GM23338 (cell line): ENCODE measurements around the gene COMMD4. TPM values are rescaled to one million over a fixed set of nuclear protein-coding genes. Genes with fewer than 3 reads are reported as not detected.

Experiments used
- ATAC-seq: fragments of 200-7000 bp; cut with Tn5 transposase; 3 replicates; pipeline ENCODE4 v1.9.1; 2020
- DNase-seq: peaks from one replicate; pipeline ENCODE4 v3.0.0-alpha.2; 2015; ENCODE audit warnings: low spot score
- H2AFZ ChIP-seq: fragments of 200-600 bp; sonication (generic); 2 replicates; pipeline ENCODE4 v1.8.0; 2016; ENCODE audit warnings: antibody characterized with exemption, mild to moderate bottlenecking, moderate library complexity
- H3F3A ChIP-seq: fragments of 200-600 bp; sonication (generic); replicated peaks from 2 replicates; pipeline ENCODE4 v1.8.0; 2017; ENCODE audit warnings: antibody characterized with exemption, mixed run types, low read depth
- H3K27ac ChIP-seq: fragments of 200-600 bp; sonication (generic); 2 replicates; pipeline ENCODE4 v1.6.1; 2016; ENCODE audit warnings: low read depth
- H3K27me3 ChIP-seq: fragments of 200-600 bp; sonication (generic); 2 replicates; pipeline ENCODE4 v1.8.0; 2016; ENCODE audit warnings: mild to moderate bottlenecking, mixed run types, moderate library complexity; ENCODE audit not compliant: insufficient read depth
- H3K36me3 ChIP-seq: fragments of 200-600 bp; sonication (generic); 2 replicates; pipeline ENCODE4 v1.8.0; 2016; ENCODE audit warnings: mild to moderate bottlenecking; ENCODE audit not compliant: insufficient read depth
- H3K4me1 ChIP-seq: fragments of 200-600 bp; sonication (generic); 2 replicates; pipeline ENCODE4 v1.8.0; 2016; ENCODE audit warnings: mild to moderate bottlenecking, moderate library complexity; ENCODE audit not compliant: insufficient read depth
- H3K4me2 ChIP-seq: fragments of 200-600 bp; sonication (generic); 2 replicates; pipeline ENCODE4 v1.7.1; 2017; ENCODE audit warnings: mixed run types
- H3K4me3 ChIP-seq: fragments of 200-600 bp; sonication (generic); 2 replicates; pipeline ENCODE4 v1.6.1; 2016; ENCODE audit warnings: mixed run types
- H3K79me2 ChIP-seq: fragments of 200-600 bp; sonication (generic); replicated peaks from 2 replicates; pipeline ENCODE4 v1.8.0; 2017; ENCODE audit warnings: mild to moderate bottlenecking; ENCODE audit not compliant: insufficient read depth
- H3K9me2 ChIP-seq: fragments of 200-600 bp; sonication (generic); 2 replicates; pipeline ENCODE4 v1.8.0; 2017; ENCODE audit not compliant: insufficient read depth
- H4K20me1 ChIP-seq: fragments of 200-600 bp; sonication (generic); replicated peaks from 2 replicates; pipeline ENCODE4 v1.8.0; 2017; ENCODE audit warnings: mild to moderate bottlenecking; ENCODE audit not compliant: insufficient read depth
- H3K27ac Mint-ChIP-seq: 2 replicates; pipeline ENCODE4 v1.8.0; 2020; ENCODE audit warnings: inconsistent platforms, mild to moderate bottlenecking, moderate library complexity, mixed read lengths
- H3K27me3 Mint-ChIP-seq: 3 replicates; pipeline ENCODE4 v1.8.0; 2022; ENCODE audit warnings: low read depth, mild to moderate bottlenecking, moderate library complexity, mixed read lengths, inconsistent platforms; ENCODE audit not compliant: insufficient read depth, poor library complexity
- H3K36me3 Mint-ChIP-seq: 3 replicates; pipeline ENCODE4 v1.8.0; 2021; ENCODE audit warnings: low read depth, mild to moderate bottlenecking, inconsistent platforms, moderate library complexity, mixed read lengths
- H3K4me1 Mint-ChIP-seq: 3 replicates; pipeline ENCODE4 v1.8.0; 2020; ENCODE audit warnings: mild to moderate bottlenecking, inconsistent platforms, mixed read lengths
- H3K4me3 Mint-ChIP-seq: 3 replicates; pipeline ENCODE4 v1.8.0; 2021; ENCODE audit warnings: moderate library complexity, mild to moderate bottlenecking, inconsistent platforms, mixed read lengths
- H3K9me3 Mint-ChIP-seq: 3 replicates; pipeline ENCODE4 v1.8.0; 2020; ENCODE audit warnings: moderate library complexity, mild to moderate bottlenecking, inconsistent platforms, mixed read lengths
- CREB1 ChIP-seq: fragments of 250-450 bp; sonication (Bioruptor Pico); IDR thresholded peaks from 2 replicates; pipeline ENCODE4 v1.5.0; 2020; ENCODE audit warnings: low read depth, mild to moderate bottlenecking, moderate library complexity
- CTCF ChIP-seq, 2 experiments: fragments of 200-600 bp in 1 of 2; sonication (generic) in 1 of 2; conservative IDR thresholded peaks; 2 replicates each; pipeline versions ENCODE4 v1.5.1 to v1.6.1; 2016 to 2017; ENCODE audit warnings: antibody characterized with exemption in 2 of 2, low read depth in 2 of 2, mild to moderate bottlenecking in 2 of 2, moderate library complexity in 1 of 2
- EZH2 ChIP-seq: fragments of 200-600 bp; sonication (generic); IDR thresholded peaks from one replicate; pipeline ENCODE4 v1.8.0; 2017; ENCODE audit warnings: antibody characterized with exemption, mild to moderate bottlenecking, low read depth; ENCODE audit not compliant: unreplicated experiment
- EZH2phosphoT487 ChIP-seq: fragments of 200-600 bp; sonication (generic); IDR thresholded peaks from one replicate; pipeline ENCODE4 v1.8.1; 2018; ENCODE audit warnings: antibody characterized with exemption; ENCODE audit not compliant: unreplicated experiment
- JUNB ChIP-seq: IDR thresholded peaks from one replicate; pipeline ENCODE4 v1.6.1; 2016; ENCODE audit warnings: antibody characterized with exemption; ENCODE audit not compliant: unreplicated experiment
- POLR2AphosphoS5 ChIP-seq: IDR thresholded peaks from 2 replicates; pipeline ENCODE4 v1.6.1; 2016; ENCODE audit warnings: antibody characterized with exemption, low read depth
- STAT1 ChIP-seq: IDR thresholded peaks from one replicate; pipeline ENCODE4 v1.6.1; 2016; ENCODE audit warnings: antibody characterized with exemption; ENCODE audit not compliant: unreplicated experiment
- ZNF114 ChIP-seq: fragments of 250-450 bp; sonication (Bioruptor Pico); IDR thresholded peaks from 2 replicates; pipeline ENCODE4 v1.5.0; 2020; ENCODE audit warnings: mild to moderate bottlenecking, moderate library complexity
- ZNF331 ChIP-seq: fragments of 250-450 bp; sonication (Bioruptor Pico); IDR thresholded peaks from 2 replicates; pipeline ENCODE4 v1.5.0; 2020; ENCODE audit warnings: low read depth, mild to moderate bottlenecking, moderate library complexity
- polyA plus RNA-seq: library from polyadenylated mRNA; unstranded; fragments of >200 nt; fragmentation: Nextera tagmentation; extraction: Ambion mirVana; gene quantifications from 2 replicates; pipeline ENCODE4 v1.2.1, GENCODE V29; 2016
- total RNA-seq: library from RNA; depleted of rRNA; stranded (reverse); fragments of >200 nt; shearing (Covaris generic); gene quantifications from 2 replicates; pipeline ENCODE4 v1.2.3, GENCODE V29; 2014
- TF ChIP-seq, protein P1 (sequence below): IDR thresholded peaks from one replicate; pipeline ENCODE4 v1.6.1; 2018; ENCODE audit warnings: antibody characterized with exemption; ENCODE audit not compliant: unreplicated experiment
- TF ChIP-seq, protein P2 (sequence below): IDR thresholded peaks from 2 replicates; pipeline ENCODE4 v1.6.1; 2016; ENCODE audit warnings: antibody characterized with exemption

COMMD4 gene
- total and polyA plus RNA-seq, 2 experiments from 2014 or later, result 131 TPM

- TF ChIP-seq, protein P1, sequence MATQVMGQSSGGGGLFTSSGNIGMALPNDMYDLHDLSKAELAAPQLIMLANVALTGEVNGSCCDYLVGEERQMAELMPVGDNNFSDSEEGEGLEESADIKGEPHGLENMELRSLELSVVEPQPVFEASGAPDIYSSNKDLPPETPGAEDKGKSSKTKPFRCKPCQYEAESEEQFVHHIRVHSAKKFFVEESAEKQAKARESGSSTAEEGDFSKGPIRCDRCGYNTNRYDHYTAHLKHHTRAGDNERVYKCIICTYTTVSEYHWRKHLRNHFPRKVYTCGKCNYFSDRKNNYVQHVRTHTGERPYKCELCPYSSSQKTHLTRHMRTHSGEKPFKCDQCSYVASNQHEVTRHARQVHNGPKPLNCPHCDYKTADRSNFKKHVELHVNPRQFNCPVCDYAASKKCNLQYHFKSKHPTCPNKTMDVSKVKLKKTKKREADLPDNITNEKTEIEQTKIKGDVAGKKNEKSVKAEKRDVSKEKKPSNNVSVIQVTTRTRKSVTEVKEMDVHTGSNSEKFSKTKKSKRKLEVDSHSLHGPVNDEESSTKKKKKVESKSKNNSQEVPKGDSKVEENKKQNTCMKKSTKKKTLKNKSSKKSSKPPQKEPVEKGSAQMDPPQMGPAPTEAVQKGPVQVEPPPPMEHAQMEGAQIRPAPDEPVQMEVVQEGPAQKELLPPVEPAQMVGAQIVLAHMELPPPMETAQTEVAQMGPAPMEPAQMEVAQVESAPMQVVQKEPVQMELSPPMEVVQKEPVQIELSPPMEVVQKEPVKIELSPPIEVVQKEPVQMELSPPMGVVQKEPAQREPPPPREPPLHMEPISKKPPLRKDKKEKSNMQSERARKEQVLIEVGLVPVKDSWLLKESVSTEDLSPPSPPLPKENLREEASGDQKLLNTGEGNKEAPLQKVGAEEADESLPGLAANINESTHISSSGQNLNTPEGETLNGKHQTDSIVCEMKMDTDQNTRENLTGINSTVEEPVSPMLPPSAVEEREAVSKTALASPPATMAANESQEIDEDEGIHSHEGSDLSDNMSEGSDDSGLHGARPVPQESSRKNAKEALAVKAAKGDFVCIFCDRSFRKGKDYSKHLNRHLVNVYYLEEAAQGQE, result no peak
Observed at GRCh38 chr15:75338661-75339240, 2.9 kb downstream of the COMMD4 start (continued).

GRCh38 chr15:75339531-75340240, 3.8 kb downstream of the COMMD4 start:
- H3K27ac ChIP-seq, result no peak overlapping the region
- Mint-ChIP-seq H3K4me3 (no peak overlapping the region), H3K36me3 (peaks cover 14% of the 10 kb centered on the region), H3K9me3 (peaks cover 3% of the 10 kb centered on the region; the same call in 2 of the 3 replicates), H3K4me1 (peaks cover 16% of the 10 kb centered on the region), H3K27me3 (peaks cover 21% of the 10 kb centered on the region), H3K27ac (no peak overlapping the region)
- no peaks in the 10 kb centered on the region for H4K20me1 ChIP-seq
- no peaks in the 10 kb centered on the region for H3K27me3 ChIP-seq
- H3K36me3 ChIP-seq, result no peaks in the 10 kb centered on the region
- no peak for ATAC-seq
- H3K9me2 ChIP-seq, result no peaks in the 10 kb centered on the region
- H3K4me2 ChIP-seq, result no peak overlapping the region
- DNase-seq, result no peak
- no peak overlapping the region for H2AFZ ChIP-seq
- no peak overlapping the region for H3K4me3 ChIP-seq
- H3F3A ChIP-seq, result no peaks in the 10 kb centered on the region
- H3K4me1 ChIP-seq, result no peaks in the 10 kb centered on the region
- H3K79me2 ChIP-seq, result peaks cover 6% of the 10 kb centered on the region
- TF ChIP-seq JUNB (no peak), CTCF (conservative IDR thresholded peaks at IDR 0.05; ENCODE audit: low read depth in 2 of 2) (no peak), EZH2phosphoT487 (no peak), STAT1 (no peak), EZH2 (no peak), ZNF114 (no peak), ZNF331 (CRISPR knock-in tag) (no peak), CREB1 (CRISPR knock-in tag) (no peak), POLR2AphosphoS5 (no peak)
- TF ChIP-seq, protein P1, result no peak
- TF ChIP-seq, protein P2, sequence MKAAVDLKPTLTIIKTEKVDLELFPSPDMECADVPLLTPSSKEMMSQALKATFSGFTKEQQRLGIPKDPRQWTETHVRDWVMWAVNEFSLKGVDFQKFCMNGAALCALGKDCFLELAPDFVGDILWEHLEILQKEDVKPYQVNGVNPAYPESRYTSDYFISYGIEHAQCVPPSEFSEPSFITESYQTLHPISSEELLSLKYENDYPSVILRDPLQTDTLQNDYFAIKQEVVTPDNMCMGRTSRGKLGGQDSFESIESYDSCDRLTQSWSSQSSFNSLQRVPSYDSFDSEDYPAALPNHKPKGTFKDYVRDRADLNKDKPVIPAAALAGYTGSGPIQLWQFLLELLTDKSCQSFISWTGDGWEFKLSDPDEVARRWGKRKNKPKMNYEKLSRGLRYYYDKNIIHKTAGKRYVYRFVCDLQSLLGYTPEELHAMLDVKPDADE, result no peak
